Measurements from ENCODE around the gene RGS21.

Gene RGS21

DNA sequence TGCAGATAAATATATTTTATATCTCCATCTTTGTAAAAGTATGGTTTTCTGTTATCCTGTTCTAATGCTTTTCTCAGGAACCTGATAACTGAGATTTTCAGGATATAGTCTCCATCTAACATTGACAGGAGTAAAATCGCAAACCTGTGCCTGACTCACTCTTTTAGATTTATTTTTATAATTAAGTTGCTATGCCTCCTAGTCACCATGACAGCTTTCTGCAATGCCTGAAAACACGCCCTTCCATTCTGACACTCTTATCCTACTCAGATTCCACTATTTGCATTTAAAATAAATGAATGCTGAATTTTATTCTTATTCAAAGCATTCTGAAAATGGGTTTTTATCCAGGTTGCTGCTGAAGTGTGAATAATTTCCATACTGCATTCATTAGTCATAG, 62.8 kb downstream of the RGS21 start:
- DNase-seq, result no peak

GRCh38 chr1:192382758-192383157, 66.0 kb downstream of the RGS21 start:
- no peak for DNase-seq

GRCh38 chr1:192386051-192386650, 69.4 kb downstream of the RGS21 start:
- no peak for DNase-seq

DNA sequence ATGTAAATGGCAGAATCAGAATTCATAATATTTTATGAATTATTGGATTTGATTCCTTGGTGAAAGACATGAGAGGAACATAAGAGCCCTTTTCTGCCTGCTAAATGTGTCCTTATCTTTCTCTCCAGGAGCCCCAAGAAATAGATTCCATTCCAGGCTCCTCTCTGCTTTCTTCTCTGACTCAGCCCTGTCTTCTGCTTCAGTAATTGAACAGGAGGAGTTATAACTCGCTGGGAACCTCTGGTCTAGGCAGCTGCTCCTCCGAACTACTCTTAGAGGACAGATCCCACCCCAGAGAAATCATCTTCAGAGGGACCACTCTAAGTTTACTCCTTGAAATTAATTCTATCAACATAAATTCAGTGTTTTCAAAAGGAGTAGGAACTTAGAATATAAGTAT, 78.4 kb downstream of the RGS21 start:
- no peak for DNase-seq

DNA sequence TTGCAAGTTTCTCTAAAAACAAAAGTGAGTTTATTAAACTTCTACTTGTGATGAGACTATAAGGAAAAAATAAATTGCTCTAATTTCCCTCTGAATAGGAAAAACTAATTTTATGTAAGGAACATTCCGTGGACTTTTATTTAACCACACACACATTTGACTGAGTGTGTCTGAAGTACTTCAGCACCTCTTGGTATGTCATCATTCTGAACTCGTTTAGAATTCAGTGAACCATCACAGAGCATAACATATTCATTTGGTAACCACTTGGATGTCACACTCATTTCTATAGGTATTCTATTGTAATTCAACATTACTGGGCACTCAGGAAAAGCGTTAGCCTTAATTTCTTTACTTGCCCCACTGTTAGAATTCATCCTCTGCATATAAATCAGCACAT, 79.1 kb downstream of the RGS21 start:
- DNase-seq, result no peak

DNA sequence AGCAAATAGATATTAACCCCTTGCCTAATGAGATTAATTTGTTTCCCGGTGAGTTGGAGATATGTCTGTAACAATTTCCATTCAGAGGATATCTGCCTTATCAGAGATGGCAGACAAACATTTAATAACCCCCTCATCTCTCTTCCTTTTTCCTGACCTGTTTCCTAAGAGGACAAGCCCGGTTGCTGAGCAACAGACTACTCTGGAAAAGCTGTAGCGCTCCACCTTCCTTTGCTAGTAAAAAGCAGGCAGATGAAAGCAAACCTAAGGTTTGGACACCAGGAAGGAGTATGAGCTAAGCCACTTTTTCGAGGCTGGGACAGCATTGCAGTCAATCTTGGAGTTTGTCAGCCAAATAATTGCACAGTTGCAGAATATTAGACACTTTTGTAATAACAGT, 82.4 kb downstream of the RGS21 start:
- no peak for DNase-seq

DNA sequence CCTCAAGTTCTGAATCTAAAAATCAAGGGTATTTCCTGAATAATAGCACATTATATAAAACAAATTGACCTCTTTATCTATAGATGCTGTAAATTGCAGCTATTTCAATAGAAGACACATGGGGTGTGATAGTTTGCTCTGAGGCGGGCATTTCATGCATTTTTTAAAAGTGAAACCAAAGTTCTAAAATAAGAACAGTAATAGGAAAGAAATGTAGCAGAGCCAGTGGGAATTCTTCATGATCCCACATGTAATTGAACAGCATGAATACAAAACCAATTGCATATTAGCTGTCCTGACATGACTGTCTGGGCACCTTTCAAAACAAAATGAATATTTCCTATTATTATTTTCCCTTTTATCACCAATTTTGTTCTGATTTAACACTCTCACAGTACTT, 85.0 kb downstream of the RGS21 start:
- DNase-seq, result no peak

DNA sequence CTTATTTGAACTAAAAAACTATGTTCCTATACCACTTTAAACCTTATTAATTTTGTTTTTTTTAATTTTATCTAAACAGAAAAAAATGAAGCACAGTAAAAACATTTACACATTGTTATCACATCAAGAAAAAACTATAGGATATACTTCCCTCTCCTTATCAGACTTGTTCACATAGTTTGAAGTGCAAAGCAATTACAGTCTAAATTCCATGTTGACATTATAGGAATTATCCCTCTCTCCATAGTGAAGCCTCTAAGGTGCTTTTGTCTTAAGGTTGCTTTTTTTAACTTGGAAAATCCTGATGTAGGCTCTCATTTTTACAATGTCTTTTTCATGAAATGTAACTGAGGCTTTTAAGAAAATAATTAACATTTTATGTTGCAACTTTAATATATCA, 85.8 kb downstream of the RGS21 start:
- DNase-seq, result no peak

- DNase-seq, result no peak
Observed at GRCh38 chr1:192407206-192407605, 90.4 kb downstream of the RGS21 start.
